GM19328 (cell line): ENCODE data around the gene IKBKE.

Experiments
- ATAC-seq: cut with Tn5 transposase; IDR thresholded peaks from one replicate; pipeline ENCODE4 v1.9.1; 2021; ENCODE audit warnings: mild to moderate bottlenecking, moderate library complexity; ENCODE audit not compliant: unreplicated experiment

IKBKE gene

GRCh38 chr1:206495011-206495461 lies 24.8 kb downstream of the IKBKE start:
- ATAC-seq, result no peak

GRCh38 chr1:206495493-206496046 lies 25.3 kb downstream of the IKBKE start:
- no peak for ATAC-seq

GRCh38 chr1:206496131-206496793 lies 26.0 kb downstream of the IKBKE start:
- no peak for ATAC-seq

GRCh38 chr1:206497363-206497762 lies 27.1 kb downstream of the IKBKE start:
- ATAC-seq, result no peak

- ATAC-seq, result no peak
Measured at GRCh38 chr1:206497774-206498173, 27.5 kb downstream of the IKBKE start.

- no peak for ATAC-seq
Measured at GRCh38 chr1:206498685-206499084, 28.4 kb downstream of the IKBKE start.

GRCh38 chr1:206500046-206500445 lies 29.8 kb downstream of the IKBKE start:
- no peak for ATAC-seq

- ATAC-seq, result no peak
Measured at GRCh38 chr1:206501881-206502280, 31.6 kb downstream of the IKBKE start.

GRCh38 chr1:206502403-206502802 lies 32.1 kb downstream of the IKBKE start:
- ATAC-seq, result no peak

- no peak for ATAC-seq
Measured at GRCh38 chr1:206502812-206503211, 32.5 kb downstream of the IKBKE start.

- no peak for ATAC-seq
Measured at GRCh38 chr1:206503591-206504362, 33.5 kb downstream of the IKBKE start.

GRCh38 chr1:206504363-206504713 lies 34.1 kb downstream of the IKBKE start:
- ATAC-seq, result no peak

GRCh38 chr1:206505702-206506355 lies 35.6 kb downstream of the IKBKE start:
- ATAC-seq, result no peak

- no peak for ATAC-seq
Measured at GRCh38 chr1:206506405-206507283, 36.4 kb downstream of the IKBKE start.

- ATAC-seq, result peak; percentile 52
Measured at GRCh38 chr1:206507284-206508129, 37.2 kb downstream of the IKBKE start, which contains the start of gene RASSF5. Gene RASSF5 (plus strand): TSS chr1:206507531. CDS start chr1:206507603, 72 bp downstream.

GRCh38 chr1:206508130-206508889 lies 38.0 kb downstream of the IKBKE start:
- no peak for ATAC-seq

GRCh38 chr1:206508956-206509355 lies 38.7 kb downstream of the IKBKE start:
- no peak for ATAC-seq

- ATAC-seq, result no peak
Measured at GRCh38 chr1:206509612-206510257, 39.5 kb downstream of the IKBKE start.
